Measurements from ENCODE around the gene PCBP3. TPM values are rescaled to one million over a fixed set of nuclear protein-coding genes. Genes with fewer than 3 reads are reported as not detected.

The PCBP3 gene
- total and polyA plus RNA-seq, 2 of the 13 experiments (the other 11 are each of a cell fraction or from before 2014, with no cell fraction given) = not detected

DNA sequence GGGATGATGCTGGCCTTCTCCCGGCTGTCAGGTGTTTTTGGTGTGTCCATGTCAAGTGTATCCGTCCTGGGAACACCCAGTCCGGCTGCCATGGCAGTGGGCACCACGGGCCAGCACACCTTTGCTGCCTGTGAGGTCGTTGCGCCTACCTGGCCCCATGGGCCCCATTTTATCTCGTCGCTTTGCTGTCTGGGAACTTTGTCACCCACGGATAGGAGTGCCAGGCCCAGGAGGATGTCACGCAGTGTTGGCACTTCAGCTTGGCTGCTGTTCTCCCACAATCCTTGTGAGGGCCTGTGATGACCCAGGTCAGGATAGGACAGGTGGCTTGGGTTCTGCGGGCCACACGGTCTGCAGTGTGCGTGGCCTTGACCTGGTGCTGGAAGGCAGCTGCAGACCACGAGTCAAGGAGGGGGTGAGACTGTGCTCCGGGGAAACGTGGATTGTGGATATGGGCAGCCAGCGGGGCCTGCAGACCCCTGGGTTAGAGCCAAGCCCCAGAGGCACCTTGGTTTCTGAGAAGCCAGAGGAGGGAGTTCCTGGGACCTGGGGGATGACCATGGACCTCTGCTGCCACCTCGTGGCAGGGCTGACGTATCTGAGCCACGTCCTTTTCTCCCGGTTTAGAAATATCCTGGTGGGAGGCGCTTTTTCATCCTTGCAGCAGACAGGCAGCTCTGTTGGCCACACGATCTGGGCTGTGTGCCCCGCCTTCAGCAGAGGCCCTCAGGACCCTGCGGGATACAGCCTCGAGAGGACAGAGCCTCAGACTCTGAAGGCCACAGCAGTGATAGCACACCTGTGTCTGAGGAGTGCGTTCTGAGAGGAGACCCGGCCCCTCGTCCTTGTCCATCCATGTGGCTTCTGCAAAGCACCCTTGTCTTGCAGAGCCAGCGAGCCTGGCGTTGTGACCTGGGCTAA lies 176.9 kb downstream of the PCBP3 start:
- no peak overlapping the region; a peak in 1 of 6 replicates for H3K4me3 ChIP-seq (replicated peaks in 1 of 3; ENCODE audit: insufficient read depth in 1 of 3, low read depth in 2 of 3, low read length in 3 of 3)
- no peak overlapping the region for H3K27ac ChIP-seq (ENCODE audit: extremely low read length, insufficient read depth, low read length)
- H3K4me2 ChIP-seq (ENCODE audit: low read depth, low read length) = peak overlapping the region; percentile 16; the same call in 1 of the 2 replicates
- peaks cover 2 to 44% of the 10 kb centered on the region in 2 experiments; a peak in 3 of 5 replicates for H3K27me3 ChIP-seq (ENCODE audit: control insufficient read depth in 1 of 2, insufficient read depth in 2 of 2, low read length in 2 of 2)
- FAIRE-seq (peak; percentile 82), ATAC-seq (peak; percentile 85), DNase-seq (ENCODE audit: low spot score) (peak; percentile 78)
- no TSS peak for BruUV-seq (replicated peaks)
- H3K36me3 ChIP-seq (replicated peaks in 1 of 2; ENCODE audit: control insufficient read depth in 1 of 2, insufficient read depth in 2 of 2, low read length in 2 of 2) = no peaks in the 10 kb centered on the region
- H3K9me3 ChIP-seq (ENCODE audit: low read length) = no peaks in the 10 kb centered on the region
- POLR2A ChIA-PET = interaction anchor here (2.0 kb wide), 1 partner anchor 265 kb away, joined by 8 read pairs; no protein-coding TSS in a partner anchor
- peaks cover 35% of the 10 kb centered on the region for H3K4me1 ChIP-seq (ENCODE audit: insufficient read depth, low read length)
- H2AFZ ChIP-seq (ENCODE audit: low read length) = no peak overlapping the region
- H3K79me2 ChIP-seq (ENCODE audit: insufficient read depth, low read length) = no peaks in the 10 kb centered on the region
- 15% methylated on average over 7 of the region's 31 CpGs for WGBS (ENCODE audit: low lambda C conversion rate)
- in situ Hi-C loops (cut with HindIII; ENCODE audit: extremely low pct_ligation_motif_present, low pct_unique_long_range_greater_than_20kb) (loop anchor here (5.0 kb wide), 1 partner anchor 263 kb away; no protein-coding TSS in a partner anchor), intact Hi-C loops (cut with micrococcal nuclease; ENCODE audit: unreplicated experiment) (loop anchor here (1.0 to 2.0 kb wide), 4 partner anchors 126 to 264 kb away; no protein-coding TSS in a partner anchor)
- no peak overlapping the region for H3K9ac ChIP-seq (ENCODE audit: insufficient read depth, low read depth, low read length)
- CTCF ChIA-PET (ENCODE audit: low intra/inter-chr PET ratio, low total read pairs) = interaction anchor here (0.7 to 2.9 kb wide), 6 partner anchors 126 to 680 kb away, joined by 3 to 27 read pairs (median 7); no protein-coding TSS in a partner anchor
- H4K20me1 ChIP-seq (ENCODE audit: insufficient read depth, low read length) = no peaks in the 10 kb centered on the region
- no peak for TF ChIP-seq ZNF343 (CRISPR knock-in tag; IDR thresholded peaks at IDR 0.05)
- TF ChIP-seq TCF7 (IDR thresholded peaks at IDR 0.05; ENCODE audit: low read depth) = no peak
- TF ChIP-seq MAFK (conservative IDR thresholded peaks at IDR 0.05 in 1 of 2, IDR thresholded peaks at IDR 0.05 in 1 of 2; ENCODE audit: low read length in 2 of 2) = no peak
- no peak for TF ChIP-seq HMG20A (CRISPR knock-in tag; IDR thresholded peaks at IDR 0.05; ENCODE audit: borderline replicate concordance)
- TF ChIP-seq, protein P1, sequence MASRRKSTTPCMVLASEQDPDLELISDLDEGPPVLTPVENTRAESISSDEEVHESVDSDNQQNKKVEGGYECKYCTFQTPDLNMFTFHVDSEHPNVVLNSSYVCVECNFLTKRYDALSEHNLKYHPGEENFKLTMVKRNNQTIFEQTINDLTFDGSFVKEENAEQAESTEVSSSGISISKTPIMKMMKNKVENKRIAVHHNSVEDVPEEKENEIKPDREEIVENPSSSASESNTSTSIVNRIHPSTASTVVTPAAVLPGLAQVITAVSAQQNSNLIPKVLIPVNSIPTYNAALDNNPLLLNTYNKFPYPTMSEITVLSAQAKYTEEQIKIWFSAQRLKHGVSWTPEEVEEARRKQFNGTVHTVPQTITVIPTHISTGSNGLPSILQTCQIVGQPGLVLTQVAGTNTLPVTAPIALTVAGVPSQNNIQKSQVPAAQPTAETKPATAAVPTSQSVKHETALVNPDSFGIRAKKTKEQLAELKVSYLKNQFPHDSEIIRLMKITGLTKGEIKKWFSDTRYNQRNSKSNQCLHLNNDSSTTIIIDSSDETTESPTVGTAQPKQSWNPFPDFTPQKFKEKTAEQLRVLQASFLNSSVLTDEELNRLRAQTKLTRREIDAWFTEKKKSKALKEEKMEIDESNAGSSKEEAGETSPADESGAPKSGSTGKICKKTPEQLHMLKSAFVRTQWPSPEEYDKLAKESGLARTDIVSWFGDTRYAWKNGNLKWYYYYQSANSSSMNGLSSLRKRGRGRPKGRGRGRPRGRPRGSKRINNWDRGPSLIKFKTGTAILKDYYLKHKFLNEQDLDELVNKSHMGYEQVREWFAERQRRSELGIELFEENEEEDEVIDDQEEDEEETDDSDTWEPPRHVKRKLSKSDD (CRISPR knock-in tag; IDR thresholded peaks at IDR 0.05; ENCODE audit: low read depth) = no peak
- TF ChIP-seq SYNCRIP (IDR thresholded peaks at IDR 0.05; ENCODE audit: insufficient read depth, low read depth, low read length) = no peak
- peak; percentile 30 for TF ChIP-seq ZNF883 (CRISPR knock-in tag; IDR thresholded peaks at IDR 0.05; ENCODE audit: not compliant biosample characterization)
- TF ChIP-seq YEATS2 (CRISPR knock-in tag; IDR thresholded peaks at IDR 0.05; ENCODE audit: borderline replicate concordance) = no peak
- TF ChIP-seq PITX1 (CRISPR knock-in tag; IDR thresholded peaks at IDR 0.05) = peak; percentile 26; the same call in 1 of the 2 replicates
- TF ChIP-seq, protein P2, sequence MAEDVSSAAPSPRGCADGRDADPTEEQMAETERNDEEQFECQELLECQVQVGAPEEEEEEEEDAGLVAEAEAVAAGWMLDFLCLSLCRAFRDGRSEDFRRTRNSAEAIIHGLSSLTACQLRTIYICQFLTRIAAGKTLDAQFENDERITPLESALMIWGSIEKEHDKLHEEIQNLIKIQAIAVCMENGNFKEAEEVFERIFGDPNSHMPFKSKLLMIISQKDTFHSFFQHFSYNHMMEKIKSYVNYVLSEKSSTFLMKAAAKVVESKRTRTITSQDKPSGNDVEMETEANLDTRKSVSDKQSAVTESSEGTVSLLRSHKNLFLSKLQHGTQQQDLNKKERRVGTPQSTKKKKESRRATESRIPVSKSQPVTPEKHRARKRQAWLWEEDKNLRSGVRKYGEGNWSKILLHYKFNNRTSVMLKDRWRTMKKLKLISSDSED (CRISPR knock-in tag; IDR thresholded peaks at IDR 0.05) = no peak
- no peak for TF ChIP-seq RBAK (CRISPR knock-in tag; IDR thresholded peaks at IDR 0.05)
- TF ChIP-seq SNAPC4 (CRISPR knock-in tag; IDR thresholded peaks at IDR 0.05) = no peak

Data from HepG2 (cell line).